Transverse colon (tissue), 4 donors: ENCODE results near the gene SELE.

Experiments used
- EP300 ChIP-seq: sonication (generic); formaldehyde crosslinking; IDR thresholded peaks from one replicate; pipeline ENCODE4 v1.6.1; 2017; ENCODE audit warnings: antibody characterized with exemption, low read depth
- POLR2A ChIP-seq: fragments of 450-650 bp; IDR thresholded peaks from one replicate; pipeline ENCODE4 v1.6.1; 2016; ENCODE audit warnings: antibody characterized with exemption, mild to moderate bottlenecking, moderate library complexity
- POLR2AphosphoS5 ChIP-seq, 3 donors: sonication (generic); formaldehyde crosslinking; IDR thresholded peaks; one replicate each; pipeline ENCODE4 v1.6.1; 2016; ENCODE audit warnings: antibody characterized with exemption in 3 of 3
- TF ChIP-seq, protein P1 (sequence below), 5 experiments: fragments of 200-600 bp in 3 of 5; fragments of 450-650 bp in 2 of 5; sonication (generic) in 3 of 5; IDR thresholded peaks; 1 replicate in 2 of 5; 2 replicates in 3 of 5; pipeline ENCODE4 v1.5.1; 2016 to 2017; ENCODE audit warnings: antibody characterized with exemption in 5 of 5, inconsistent platforms in 3 of 5, mild to moderate bottlenecking in 2 of 5, moderate library complexity in 1 of 5

DNA sequence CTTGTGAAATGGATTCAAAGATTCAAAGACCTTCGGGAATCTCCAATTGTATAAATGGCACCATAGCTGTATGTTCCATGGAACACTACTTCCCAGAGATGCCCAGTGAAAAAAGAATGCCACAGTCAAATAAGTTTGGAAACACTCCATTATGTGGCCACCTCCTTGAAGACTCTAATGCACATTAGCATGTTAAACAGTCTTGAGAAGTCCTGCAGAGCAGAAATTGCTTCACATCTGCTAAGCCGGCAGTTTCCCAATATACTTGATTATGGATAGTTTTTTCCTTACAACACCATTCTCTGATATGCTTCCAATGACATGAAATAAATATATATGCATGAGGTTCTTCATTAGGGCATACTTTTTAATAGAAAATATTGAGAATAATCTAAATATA lies 12.7 kb upstream of the SELE start:
- TF ChIP-seq, protein P1, sequence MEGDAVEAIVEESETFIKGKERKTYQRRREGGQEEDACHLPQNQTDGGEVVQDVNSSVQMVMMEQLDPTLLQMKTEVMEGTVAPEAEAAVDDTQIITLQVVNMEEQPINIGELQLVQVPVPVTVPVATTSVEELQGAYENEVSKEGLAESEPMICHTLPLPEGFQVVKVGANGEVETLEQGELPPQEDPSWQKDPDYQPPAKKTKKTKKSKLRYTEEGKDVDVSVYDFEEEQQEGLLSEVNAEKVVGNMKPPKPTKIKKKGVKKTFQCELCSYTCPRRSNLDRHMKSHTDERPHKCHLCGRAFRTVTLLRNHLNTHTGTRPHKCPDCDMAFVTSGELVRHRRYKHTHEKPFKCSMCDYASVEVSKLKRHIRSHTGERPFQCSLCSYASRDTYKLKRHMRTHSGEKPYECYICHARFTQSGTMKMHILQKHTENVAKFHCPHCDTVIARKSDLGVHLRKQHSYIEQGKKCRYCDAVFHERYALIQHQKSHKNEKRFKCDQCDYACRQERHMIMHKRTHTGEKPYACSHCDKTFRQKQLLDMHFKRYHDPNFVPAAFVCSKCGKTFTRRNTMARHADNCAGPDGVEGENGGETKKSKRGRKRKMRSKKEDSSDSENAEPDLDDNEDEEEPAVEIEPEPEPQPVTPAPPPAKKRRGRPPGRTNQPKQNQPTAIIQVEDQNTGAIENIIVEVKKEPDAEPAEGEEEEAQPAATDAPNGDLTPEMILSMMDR (IDR thresholded peaks at IDR 0.05): no peak
- TF ChIP-seq EP300: no peak
- TF ChIP-seq POLR2AphosphoS5 (IDR thresholded peaks at IDR 0.05): no peak
- TF ChIP-seq POLR2A: no peak
